Colon (tissue), 2 donors: Measurements from ENCODE around the gene SLC22A17.

ENCODE experiments used
- FAIRE-seq: peaks from 2 replicates; lab custom pipeline; 2012; peaks lifted over from hg19 to GRCh38; lab: Jason Lieb, UNC
- donor health status: control.
- donor health status: control.

SLC22A17 gene

DNA sequence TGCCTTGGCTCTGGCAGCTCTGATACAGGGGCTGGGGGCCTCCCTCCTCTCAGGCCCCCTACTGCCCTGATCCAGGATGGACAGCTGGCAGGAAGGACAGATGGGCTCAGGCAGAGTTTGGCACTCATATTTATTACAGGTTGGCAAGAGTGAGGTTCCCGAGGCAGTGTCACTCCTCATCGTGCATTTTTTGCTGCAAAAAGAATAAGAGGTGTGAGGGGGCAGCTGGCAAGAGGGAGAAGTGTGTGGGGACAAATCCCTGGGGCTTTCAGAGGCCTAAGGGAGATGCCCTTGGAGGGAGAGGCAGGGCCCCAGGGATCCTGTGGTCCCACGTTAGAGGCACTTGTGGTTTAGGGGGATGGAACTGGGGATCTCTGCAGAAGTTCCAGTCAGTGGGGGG, 29.2 kb upstream of the SLC22A17 start:
- FAIRE-seq, result no peak

DNA sequence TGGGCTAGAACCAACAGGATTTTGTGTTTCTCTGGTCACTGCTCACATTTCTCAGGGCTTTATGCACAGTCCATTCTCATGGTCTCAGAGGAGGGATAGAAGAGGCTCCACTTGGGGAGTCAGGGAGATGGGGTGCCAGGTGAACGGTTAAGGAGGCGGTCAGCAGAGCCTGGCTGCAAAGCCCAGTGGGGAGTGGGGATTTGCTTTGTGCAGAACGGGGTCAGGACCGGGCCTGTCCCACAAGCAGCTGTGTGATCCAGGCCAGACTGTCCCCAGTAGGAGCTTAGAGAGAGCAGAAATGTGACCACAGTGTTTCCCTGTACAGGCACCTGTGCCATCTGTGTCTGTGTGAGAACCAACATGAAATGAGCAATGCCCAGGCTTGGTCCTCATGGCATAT, 28.3 kb upstream of the SLC22A17 start:
- no peak for FAIRE-seq

DNA sequence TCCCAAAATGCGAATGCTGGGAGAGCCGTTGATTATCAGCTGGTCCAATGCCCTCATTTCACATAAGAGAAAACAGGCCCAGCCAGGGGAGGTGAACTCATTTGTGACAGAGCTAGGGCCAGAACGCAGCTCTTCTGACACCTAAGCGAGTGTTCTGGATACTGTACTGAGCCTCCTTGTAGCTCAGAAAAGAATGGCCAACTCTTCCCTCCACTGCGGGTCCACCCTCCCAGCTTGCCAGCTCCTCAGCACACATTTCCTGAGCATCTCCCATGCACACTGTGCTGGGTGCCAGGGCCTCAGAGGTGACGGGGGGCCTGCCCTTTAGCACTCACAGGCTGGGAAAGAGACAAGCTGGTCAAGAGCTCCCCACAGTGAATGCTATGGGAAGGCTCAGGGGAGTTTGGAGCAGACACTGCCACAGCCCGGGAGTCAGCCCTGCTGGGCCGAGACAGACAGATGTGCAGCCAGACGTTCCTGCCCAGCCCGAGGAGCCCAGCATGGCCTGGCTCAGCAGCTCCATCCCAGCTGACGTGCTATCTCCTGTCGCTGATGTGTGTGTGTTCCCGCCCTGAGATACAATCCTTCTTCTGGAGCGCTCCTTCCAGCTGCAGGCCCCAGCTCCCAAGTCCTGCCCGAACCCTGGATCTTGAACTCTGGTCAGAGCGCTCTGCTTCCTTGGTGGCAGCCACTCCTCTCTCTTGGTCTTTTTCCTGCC, 27.7 kb upstream of the SLC22A17 start:
- no peak for FAIRE-seq

DNA sequence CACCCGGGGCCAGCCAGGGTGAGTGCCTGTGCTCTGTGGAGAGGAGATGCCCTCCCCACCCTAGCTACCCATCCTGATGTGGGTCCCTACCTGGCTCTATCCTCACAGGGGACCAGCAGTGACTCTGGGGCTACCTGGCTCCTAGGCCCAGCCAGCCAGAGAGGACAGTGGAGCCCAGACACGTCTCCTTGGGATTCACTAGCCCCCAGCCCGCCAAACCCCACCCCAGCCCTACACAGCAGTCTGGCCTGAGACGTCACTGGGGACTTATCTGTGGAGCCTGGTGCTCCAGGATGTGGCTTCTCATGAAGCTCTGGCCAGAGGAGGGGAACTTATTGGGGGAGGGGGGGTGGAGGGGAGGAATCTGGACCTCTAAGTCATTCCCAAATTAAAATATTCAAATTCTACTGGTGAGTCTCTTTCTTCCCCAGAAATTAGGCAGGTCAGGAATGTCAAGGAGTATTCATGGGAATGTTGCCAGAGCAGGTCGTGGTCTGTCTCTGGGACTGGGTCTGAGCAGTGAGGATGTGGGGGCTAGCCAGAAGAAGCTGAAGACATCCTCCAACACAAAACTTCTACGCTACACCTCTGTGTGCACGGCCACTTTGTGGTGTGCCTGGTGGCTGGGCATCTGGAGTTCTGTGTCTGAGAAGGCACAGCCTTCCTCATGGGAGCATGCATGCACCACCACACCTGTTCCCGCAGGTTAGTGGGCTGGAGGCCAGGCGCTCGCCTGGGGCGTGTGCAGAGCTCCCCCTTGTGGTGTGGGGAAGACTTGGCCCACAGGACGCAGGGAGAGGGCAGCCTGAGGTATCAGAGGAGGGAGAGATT, 26.9 kb upstream of the SLC22A17 start:
- FAIRE-seq, result no peak

DNA sequence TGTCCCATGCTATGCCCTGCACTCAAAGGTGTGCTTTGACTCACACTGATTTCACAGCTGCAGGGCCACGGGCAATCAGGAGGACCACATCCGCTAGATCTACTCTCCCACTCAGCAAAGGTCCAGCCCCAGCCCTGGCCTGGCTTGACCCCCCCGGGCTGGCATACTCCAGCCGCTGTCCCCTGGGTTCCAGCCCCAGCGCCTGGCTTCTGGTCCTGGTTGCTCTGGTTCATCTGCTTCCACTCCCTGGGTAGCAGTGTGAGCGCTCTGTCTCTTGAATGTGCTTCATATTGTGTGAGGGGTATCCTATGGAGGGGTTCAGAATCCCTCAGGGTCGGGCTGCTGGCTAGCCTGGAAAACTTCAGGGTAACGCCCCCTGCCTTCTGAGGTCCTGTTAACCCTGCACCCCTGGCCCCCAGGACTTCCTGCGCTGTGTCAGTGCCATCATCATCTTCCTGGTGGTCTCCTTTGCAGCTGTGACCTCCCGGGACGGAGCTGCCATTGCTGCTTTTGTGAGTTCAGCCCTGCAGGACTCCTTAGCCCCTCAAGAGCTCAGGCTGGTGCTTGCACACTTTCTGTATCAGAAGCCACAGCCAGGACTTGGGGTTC, 26.0 kb upstream of the SLC22A17 start:
- FAIRE-seq, result no peak

DNA sequence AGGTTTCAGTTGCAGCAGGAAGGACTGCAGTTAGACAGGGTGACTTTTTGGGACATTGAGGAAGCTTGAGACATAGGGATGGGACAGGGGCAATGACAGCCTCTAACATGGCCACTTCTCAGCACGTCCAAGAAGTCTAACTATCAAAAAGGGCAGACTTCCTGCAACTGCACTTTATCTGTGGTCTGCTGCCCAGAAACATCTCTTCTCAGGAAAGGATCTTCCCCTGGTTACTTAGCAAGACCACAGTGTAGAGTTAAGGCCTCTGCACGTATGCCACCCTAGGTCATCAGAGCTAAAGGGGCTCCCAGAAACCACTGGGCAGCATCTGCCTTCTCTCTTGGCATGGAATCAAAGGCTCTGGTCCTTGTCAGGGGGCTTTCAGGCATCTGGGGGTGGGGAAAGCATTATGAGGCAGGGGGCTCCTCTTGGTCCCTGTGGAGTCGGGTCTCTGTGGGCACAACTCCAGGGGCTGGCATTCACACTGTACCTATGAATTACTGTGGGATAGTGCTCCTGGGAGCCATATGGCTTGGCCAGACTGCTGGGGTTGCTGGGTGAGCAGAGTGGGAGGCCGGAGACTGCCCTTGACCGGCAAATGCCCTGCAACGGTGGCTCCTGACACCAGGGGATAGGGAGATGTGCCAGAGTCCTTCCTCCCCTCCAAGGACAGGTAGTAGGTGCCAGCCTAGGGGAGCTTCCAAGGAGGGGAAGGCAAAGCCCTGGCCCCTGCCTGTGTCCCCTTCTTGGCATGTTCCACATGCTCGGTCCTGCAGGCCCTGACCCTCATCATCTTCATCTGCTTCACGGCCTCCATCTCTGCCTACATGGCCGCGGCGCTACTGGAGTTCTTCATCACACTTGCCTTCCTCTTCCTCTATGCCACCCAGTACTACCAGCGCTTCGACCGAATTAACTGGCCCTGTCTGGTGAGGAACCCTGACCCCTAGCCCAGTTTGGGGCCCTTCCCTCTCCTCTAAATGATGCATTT, 25.2 kb upstream of the SLC22A17 start:
- no peak for FAIRE-seq

DNA sequence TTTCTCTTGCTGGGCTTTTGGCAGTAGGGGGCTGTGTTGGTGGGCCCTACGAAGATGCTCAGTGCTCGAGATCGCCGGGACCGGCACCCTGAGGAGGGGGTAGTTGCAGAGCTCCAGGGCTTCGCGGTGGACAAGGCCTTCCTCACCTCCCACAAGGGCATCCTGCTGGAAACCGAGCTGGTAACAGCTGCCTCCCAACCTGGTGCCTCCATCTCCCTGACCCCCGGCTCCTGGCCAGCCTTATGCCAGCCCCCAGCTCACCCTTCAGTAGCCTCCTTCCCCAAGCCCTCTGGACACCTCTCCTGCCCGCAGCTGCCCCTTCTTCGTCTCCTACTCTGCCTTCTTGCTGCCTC, 24.5 kb upstream of the SLC22A17 start:
- FAIRE-seq, result no peak

DNA sequence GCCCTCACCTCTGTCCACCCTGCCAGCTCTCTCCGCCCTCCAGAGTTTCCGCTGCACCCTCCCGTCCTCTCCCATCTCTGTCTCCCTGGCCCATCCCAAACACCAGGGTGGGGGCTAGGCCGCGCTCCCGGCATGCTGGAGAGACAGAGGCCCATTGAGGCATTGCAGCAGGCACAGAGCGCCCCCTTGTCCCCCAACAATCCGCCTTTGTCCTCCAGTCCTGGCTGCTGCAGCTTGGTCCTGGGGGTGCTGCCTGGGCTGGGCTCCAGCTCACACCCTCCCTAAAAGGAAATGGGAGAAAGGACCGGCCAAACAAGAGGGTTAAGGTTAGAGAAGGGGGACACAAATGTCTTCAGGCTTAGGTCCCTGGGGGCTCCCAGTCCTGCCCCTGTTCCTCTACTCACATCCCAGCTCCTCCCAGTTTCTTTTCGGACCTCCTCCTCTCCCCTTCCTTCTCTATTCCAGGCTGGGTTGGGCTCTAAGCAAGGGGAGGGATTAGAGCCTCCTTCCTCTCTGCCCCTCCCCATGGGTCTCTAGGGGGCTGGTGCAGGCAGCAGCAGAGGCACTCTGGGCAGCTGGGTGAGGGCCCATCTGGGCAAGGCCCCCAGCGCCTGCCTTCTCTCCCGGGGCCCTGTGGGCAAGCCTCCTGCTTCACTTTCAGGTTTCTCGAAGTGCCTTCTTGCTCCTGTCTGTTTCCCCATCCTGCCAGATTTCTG, 24.0 kb upstream of the SLC22A17 start, which contains the start of gene CMTM5:
Gene CMTM5 (plus strand): TSS at position 565 of the 716 bp plus-strand sequence. CDS start 206 bp downstream, outside the sequence.
- no peak for FAIRE-seq

DNA sequence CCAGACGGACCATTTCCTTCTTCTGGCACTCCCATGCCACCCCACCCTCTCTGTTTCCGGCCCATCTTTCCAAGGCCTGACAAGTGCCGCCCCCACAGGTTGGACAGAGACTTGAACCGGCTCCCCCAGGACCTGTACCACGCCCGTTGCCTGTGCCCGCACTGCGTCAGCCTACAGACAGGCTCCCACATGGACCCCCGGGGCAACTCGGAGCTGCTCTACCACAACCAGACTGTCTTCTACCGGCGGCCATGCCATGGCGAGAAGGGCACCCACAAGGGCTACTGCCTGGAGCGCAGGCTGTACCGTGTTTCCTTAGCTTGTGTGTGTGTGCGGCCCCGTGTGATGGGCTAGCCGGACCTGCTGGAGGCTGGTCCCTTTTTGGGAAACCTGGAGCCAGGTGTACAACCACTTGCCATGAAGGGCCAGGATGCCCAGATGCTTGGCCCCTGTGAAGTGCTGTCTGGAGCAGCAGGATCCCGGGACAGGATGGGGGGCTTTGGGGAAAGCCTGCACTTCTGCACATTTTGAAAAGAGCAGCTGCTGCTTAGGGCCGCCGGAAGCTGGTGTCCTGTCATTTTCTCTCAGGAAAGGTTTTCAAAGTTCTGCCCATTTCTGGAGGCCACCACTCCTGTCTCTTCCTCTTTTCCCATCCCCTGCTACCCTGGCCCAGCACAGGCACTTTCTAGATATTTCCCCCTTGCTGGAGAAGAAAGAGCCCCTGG, 23.0 kb upstream of the SLC22A17 start:
- no peak for FAIRE-seq

DNA sequence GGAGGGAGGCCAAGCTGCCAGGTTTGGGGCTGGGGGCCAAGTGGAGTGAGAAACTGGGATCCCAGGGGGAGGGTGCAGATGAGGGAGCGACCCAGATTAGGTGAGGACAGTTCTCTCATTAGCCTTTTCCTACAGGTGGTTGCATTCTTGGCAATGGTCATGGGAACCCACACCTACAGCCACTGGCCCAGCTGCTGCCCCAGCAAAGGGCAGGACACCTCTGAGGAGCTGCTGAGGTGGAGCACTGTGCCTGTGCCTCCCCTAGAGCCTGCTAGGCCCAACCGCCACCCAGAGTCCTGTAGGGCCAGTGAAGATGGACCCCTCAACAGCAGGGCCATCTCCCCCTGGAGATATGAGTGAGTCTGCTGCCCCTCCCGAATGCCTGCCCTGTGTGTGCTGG, 20.4 kb upstream of the SLC22A17 start:
- no peak for FAIRE-seq

DNA sequence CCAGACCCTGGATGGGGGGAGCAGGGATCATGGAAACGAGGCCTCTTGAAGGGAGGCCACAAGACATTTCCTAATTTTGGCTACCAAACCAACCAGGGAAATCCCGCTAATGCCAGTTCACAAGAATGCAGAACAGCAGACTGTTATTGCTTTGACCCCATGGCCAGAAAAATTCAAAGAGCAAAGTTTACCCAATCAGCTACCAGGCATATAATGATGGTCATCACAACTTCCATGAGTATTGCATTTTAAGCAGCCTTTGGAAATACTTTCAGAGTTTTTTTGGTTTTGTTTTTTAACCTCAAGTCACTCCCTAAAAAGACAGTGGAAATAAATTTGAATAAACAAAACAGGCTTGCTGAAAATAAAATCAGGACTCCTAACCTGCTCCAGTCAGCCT, 19.8 kb upstream of the SLC22A17 start, which contains the start of gene IL25:
Gene IL25 (plus strand): TSS at position 301 of the 400 bp plus-strand sequence.
- FAIRE-seq, result no peak

DNA sequence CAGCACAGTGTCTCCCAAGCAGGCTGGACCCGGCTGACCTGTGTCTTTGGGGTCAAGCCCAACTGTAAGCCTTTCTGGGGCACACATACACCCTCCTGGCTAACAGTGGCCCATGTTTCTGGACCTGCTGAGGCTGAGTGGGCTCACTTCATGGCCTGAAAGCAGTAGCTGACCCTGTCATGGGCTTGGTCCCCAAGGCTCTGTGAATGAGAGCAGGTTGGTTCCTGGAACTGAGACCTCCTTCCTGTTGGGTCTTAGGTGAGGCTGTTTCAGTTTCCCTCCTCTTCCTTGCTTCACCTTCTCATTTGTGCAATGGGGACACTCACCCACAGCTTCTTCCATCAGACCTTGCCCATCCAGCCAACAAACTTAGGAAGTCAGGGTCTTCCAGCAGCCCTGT, 19.2 kb upstream of the SLC22A17 start:
- no peak for FAIRE-seq

DNA sequence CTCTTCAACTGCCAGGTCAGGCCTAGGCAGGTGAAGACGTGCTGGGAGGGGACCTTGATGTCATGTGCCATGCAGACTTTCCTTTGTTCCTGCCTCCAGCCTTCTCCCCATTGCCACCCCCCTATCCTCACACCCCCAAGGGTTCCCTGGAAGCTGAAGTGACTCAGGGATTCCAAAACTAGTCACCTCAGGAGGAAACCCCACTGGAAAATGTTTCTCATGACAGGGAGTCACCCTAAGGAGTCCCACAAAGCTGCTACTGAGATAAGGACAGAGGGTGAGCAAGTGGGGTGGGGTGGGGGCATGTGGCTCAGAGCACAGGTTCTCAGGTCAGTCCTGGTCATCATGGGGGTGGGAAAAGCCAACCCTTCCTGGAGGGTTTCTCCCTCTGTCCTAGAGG, 17.5 kb upstream of the SLC22A17 start:
- no peak for FAIRE-seq

DNA sequence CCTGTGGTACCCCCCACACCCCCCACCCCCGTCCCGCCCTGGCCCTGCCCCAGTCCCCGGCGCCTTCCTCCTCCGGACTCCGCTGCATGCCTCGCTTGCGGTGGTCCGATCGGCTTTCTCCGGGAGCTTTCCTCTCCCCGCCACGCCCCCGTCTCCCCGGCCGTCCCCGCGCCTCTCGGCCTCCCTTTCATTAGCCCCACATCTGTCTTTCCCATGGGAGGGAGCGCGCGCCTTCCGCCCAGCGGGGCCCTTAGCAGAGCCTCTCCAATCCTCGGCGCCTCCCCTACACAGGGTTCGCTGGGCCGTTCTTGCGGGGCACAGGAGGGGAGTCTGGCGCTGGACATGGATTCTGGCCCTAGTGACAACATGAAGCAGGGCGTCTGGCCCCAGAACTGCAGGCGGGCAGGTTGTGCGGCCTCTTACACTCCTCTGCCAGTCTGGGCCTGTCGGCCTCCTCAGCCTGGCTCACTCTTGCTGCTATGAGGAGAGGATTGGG, 13.8 kb upstream of the SLC22A17 start:
- FAIRE-seq, result no peak

DNA sequence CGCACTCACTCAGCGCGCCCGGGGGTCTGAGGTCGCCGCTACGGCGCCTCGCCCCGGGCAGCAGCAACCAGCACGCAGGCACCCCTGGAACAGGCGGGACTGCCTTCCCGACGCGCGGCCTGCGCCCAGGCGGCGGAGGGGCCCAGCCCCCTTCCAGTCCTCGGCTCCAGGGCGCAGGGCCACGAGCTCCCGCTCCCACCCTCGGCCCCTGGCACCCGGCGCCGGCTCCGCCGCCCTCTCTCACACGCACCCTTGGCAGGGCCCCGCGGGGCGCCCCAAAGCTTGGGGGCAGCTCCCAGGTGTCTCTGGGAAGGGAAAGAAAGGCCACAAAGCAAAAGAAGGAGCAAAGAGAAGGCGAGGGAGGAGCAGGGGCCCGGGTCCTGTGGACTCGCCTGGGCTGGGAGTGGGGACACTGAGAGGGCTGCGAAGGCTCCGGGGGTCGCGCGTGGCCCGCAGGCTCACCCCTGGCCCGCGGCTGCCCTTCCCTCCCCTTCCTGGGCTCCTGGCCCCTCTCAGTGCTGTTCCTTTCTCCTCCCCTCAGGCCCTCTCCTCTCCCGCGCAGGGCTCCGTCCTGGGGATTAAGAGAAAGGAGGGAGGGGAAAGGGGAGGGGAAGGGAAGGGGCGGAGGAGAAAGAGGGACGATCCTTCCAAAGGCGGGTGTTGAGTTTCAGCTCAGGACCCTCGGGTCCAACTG, 13.2 kb upstream of the SLC22A17 start:
- FAIRE-seq, result no peak

DNA sequence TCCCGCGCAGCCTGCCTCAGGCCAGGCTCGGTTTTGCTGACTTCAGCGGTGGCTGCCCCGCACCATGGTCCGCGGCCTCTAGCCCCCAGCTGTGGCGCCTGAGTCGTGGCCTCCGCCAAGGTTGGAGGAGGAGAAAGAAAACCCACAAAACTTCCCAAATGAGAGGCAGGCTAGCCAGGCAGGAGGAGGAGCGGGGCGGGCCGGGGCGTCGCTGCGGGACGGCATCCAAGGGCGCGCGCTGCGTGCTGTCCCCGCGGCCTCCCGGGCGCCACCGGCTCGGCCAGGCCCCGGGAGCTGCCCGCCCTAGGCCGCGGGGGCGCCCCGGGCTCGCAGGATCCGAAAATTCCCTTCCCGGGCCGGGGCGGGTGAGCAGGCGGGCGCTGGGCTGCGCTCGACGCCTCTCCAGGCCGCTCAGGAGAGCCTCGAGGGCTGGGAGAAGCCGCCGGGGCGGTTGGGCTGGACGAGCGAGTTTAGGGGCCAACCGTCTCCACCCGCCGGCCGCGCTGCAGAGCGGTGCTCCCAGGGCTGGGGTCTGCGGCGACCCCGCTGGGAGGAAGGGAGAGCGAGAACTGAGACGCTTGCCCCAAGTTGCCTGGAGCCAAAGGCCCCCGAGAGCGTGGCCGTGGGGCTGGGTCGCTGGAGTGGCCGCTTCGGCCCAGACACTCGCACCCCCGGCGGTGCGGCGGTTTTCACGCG, 12.5 kb upstream of the SLC22A17 start, which contains the start of gene EFS:
Gene EFS (minus strand): TSS at position 137 of the 696 bp plus-strand sequence. CDS start 147 bp downstream, outside the sequence.
- FAIRE-seq, result no peak

DNA sequence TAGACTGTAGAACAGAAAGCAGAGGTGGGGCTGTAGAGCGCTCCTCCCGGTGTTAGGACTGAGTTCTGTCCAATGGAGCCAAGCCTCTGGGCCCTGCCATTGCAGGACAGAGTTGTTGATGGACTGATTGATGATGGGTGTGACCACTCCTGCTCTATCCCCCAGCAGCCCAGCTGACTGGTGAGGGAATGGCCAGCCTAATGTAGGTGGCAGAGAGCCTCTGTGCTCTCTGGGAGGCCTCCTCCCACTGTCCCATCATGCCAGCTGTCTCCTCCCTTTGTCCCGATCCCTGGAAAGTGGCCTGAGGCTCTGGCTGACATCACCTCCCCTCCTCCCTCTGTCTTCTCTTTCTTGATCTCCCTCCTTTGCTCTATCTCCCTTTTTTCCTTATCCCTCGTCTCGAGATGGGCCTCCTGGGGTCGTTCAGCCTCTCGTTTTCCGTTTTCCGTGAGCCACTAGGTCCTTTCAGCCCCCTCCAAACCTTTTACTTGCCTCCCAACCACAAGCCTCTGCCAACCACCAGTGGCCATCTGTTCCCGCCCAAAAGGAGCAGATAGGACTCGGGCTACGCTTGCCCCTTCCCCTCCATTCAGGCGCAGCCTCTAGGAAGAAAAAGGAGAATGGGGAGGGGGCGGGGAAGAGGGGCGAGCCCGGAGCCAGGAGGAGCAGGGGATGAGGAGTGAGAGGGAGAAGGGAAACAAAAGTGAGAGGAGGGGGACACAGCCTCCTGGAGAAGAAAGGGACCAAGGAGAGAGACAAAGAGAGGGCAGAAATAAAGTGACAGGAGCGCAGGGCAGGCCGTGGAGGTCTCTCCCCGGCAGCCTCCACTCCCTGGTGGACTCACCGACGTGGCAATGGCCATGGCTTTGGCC, 11.7 kb upstream of the SLC22A17 start:
- FAIRE-seq, result no peak

DNA sequence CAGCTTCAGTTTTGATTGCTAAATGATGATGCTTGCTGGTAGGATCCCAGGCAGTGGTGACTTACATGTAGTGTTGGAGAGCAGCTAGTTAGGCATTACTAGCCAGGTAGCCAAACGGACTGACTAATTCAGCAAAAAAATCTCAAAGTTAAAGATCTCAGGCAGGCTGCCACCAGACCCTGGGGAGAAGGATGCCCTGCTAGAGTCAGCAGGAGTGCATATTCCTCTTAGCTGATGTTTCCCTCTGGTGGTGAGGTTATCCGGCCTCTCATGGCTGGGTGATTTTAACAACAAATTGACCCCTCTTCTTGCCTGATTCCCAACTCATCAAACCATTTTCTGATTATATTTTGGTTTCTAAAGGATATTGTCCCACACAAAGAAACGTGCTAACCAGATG, 9.5 kb upstream of the SLC22A17 start:
- FAIRE-seq, result no peak
